Body of pancreas (tissue), 4 donors: ENCODE results near the gene AUTS2. TPM values are rescaled to one million over a fixed set of nuclear protein-coding genes. Genes with fewer than 3 reads are reported as not detected.

Experiments
- ATAC-seq: fragments of 150-250 bp; one replicate; pipeline ENCODE4 v1.9.1; 2016
- DNase-seq, 4 donors: peaks; one replicate each; pipeline ENCODE4 v3.0.0-alpha.2; 2019
- H3K27ac ChIP-seq, 4 donors: fragments of 200-600 bp; sonication (generic); 1 replicate in 3 of 4; 2 replicates in 1 of 4; pipeline versions ENCODE4 v1.5.1 to v1.6.1; 2016 to 2019; ENCODE audit warnings: mild to moderate bottlenecking in 1 of 4, mixed read lengths in 1 of 4, moderate library complexity in 1 of 4
- H3K27me3 ChIP-seq, 2 donors: fragments of 200-600 bp; sonication (generic); one replicate each; pipeline ENCODE4 v1.6.0; 2016; ENCODE audit warnings: mild to moderate bottlenecking in 1 of 2
- H3K36me3 ChIP-seq, 2 donors: fragments of 200-600 bp; sonication (generic); replicated peaks in 1 of 2; 2 replicates each; pipeline ENCODE4 v1.5.1; 2016; ENCODE audit warnings: low read depth in 2 of 2; ENCODE audit not compliant: insufficient read depth in 1 of 2
- H3K4me1 ChIP-seq: fragments of 200-600 bp; sonication (generic); one replicate; pipeline ENCODE4 v1.6.0; 2016
- H3K4me3 ChIP-seq, 2 donors: fragments of 200-600 bp; sonication (generic); 1 replicate in 1 of 2; 2 replicates in 1 of 2; pipeline ENCODE4 v1.5.1; 2016 to 2019
- H3K9me3 ChIP-seq, 3 donors: fragments of 200-600 bp; sonication (generic); 1 replicate in 2 of 3; 2 replicates in 1 of 3; pipeline ENCODE4 v1.5.1; 2016
- CTCF ChIP-seq, 7 experiments: fragments of 450-650 bp in 4 of 7; fragments of 200-600 bp in 3 of 7; sonication (generic) in 3 of 7; IDR thresholded peaks; one replicate each; pipeline ENCODE4 v1.5.1; 2016 to 2019; ENCODE audit warnings: antibody characterized with exemption in 7 of 7
- POLR2A ChIP-seq, 3 donors: fragments of 450-650 bp; IDR thresholded peaks; one replicate each; pipeline ENCODE4 v1.6.1; 2016; ENCODE audit warnings: antibody characterized with exemption in 3 of 3, mild to moderate bottlenecking in 2 of 3
- WGBS, 2 donors: methylation state at CpG; one replicate each; pipeline ENCODE4 v1.1.5; 2017; 5-methylcytosine and 5-hydroxymethylcytosine counted together
- intact Hi-C: fragments of 100-400 bp; cut with DNase I; formaldehyde crosslinking; loops from one replicate; pipeline ENCODE4 v1.15.1; 2023
- total RNA-seq, 2 donors: library from RNA; depleted of rRNA; stranded (reverse); fragments of >200 nt; gene quantifications; one replicate each; pipeline ENCODE4 v1.1.0, GENCODE V29; 2016

AUTS2 gene
- total RNA-seq, 2 donors from 2014 or later, result 11.7 to 18.5 TPM

- 80 to 88% methylated on average over 3 of the region's 3 CpGs for WGBS, 2 donors
- ATAC-seq (no peak), DNase-seq (no peak)
- intact Hi-C loops, result no loop called here
- Histone ChIP-seq H3K27me3 (no peaks in the 10 kb centered on the region), H3K9me3 (no peaks in the 10 kb centered on the region), H3K4me1 (no peaks in the 10 kb centered on the region), H3K27ac (no peak overlapping the region), H3K36me3 (no peaks in the 10 kb centered on the region), H3K4me3 (no peak overlapping the region)
- no peak for TF ChIP-seq POLR2A (IDR thresholded peaks at IDR 0.05)
- no peak for TF ChIP-seq CTCF (IDR thresholded peaks at IDR 0.05)
These were observed 32.9 kb downstream of the AUTS2 start for GRCh38 chr7:69631131-69631530.

GRCh38 chr7:69632280-69632679 is 34.0 kb downstream of the AUTS2 start:
- H3K27me3 ChIP-seq, result no peaks in the 10 kb centered on the region
- H3K4me1 ChIP-seq, result no peaks in the 10 kb centered on the region
- ATAC-seq, result no peak
- WGBS, 2 donors, result 75 to 76% methylated on average over 3 of the region's 3 CpGs
- no peak overlapping the region for H3K4me3 ChIP-seq
- no peaks in the 10 kb centered on the region for H3K36me3 ChIP-seq
- DNase-seq, result no peak
- TF ChIP-seq CTCF (IDR thresholded peaks at IDR 0.05) (no peak), POLR2A (IDR thresholded peaks at IDR 0.05) (no peak)
- intact Hi-C loops, result no loop called here
- H3K9me3 ChIP-seq, result no peaks in the 10 kb centered on the region
- no peak overlapping the region for H3K27ac ChIP-seq

- TF ChIP-seq POLR2A (IDR thresholded peaks at IDR 0.05), result no peak
- no peak for TF ChIP-seq CTCF (IDR thresholded peaks at IDR 0.05)
- WGBS, 2 donors, result 72 to 76% methylated on average over 2 of the region's 2 CpGs
- ATAC-seq, result no peak
These were observed 35.0 kb downstream of the AUTS2 start for GRCh38 chr7:69633122-69633831.

GRCh38 chr7:69635555-69636185 is 37.4 kb downstream of the AUTS2 start:
- ATAC-seq (no peak), DNase-seq (no peak)
- no peaks in the 10 kb centered on the region for H3K36me3 ChIP-seq
- TF ChIP-seq CTCF (IDR thresholded peaks at IDR 0.05) (no peak), POLR2A (IDR thresholded peaks at IDR 0.05) (no peak)
- no peak overlapping the region for H3K4me3 ChIP-seq
- no peaks in the 10 kb centered on the region for H3K27me3 ChIP-seq
- intact Hi-C loops, result no loop called here
- H3K27ac ChIP-seq, result no peak overlapping the region
- H3K4me1 ChIP-seq, result no peaks in the 10 kb centered on the region
- 88 to 90% methylated on average over 4 of the region's 4 CpGs for WGBS, 2 donors
- H3K9me3 ChIP-seq, result no peaks in the 10 kb centered on the region

More at GRCh38 chr7:69633122-69633831, 35.0 kb downstream of the AUTS2 start:
- no peaks in the 10 kb centered on the region for H3K4me1 ChIP-seq
- H3K4me3 ChIP-seq, result no peak overlapping the region
- no peak for DNase-seq
- H3K27me3 ChIP-seq, result no peaks in the 10 kb centered on the region
- H3K27ac ChIP-seq, result no peak overlapping the region
- H3K36me3 ChIP-seq, result no peaks in the 10 kb centered on the region
- intact Hi-C loops, result no loop called here
- no peaks in the 10 kb centered on the region for H3K9me3 ChIP-seq
